Loucy (cell line): ENCODE measurements around the gene PROP1.

Experiments used
- CTCF ChIP-seq: fragments of 200-600 bp; sonication (generic); conservative IDR thresholded peaks from 2 replicates; pipeline ENCODE4 v1.5.1; 2014; ENCODE audit warnings: mild to moderate bottlenecking, antibody characterized with exemption, low read length
- EZH2phosphoT487 ChIP-seq: fragments of 200-600 bp; IDR thresholded peaks from 2 replicates; pipeline ENCODE4 v1.6.1; 2018; ENCODE audit warnings: antibody characterized with exemption, mild to moderate bottlenecking, moderate library complexity, borderline replicate concordance

GRCh38 chr5:177968661-177969211 is 27.3 kb downstream of the PROP1 start:
- TF ChIP-seq CTCF (no peak), EZH2phosphoT487 (no peak)
